Measurements from ENCODE around the gene NRIP2.

Gene NRIP2

GRCh38 chr12:2858334-2858733 is 23.5 kb upstream of the NRIP2 start:
- Histone ChIP-seq H2AK5ac (ENCODE audit: low read length) (no peak overlapping the region), H3K23ac (ENCODE audit: low read length) (no peak overlapping the region), H2BK120ac (ENCODE audit: insufficient read depth, low read length, poor library complexity) (no peak overlapping the region), H4K8ac (ENCODE audit: low read depth, low read length) (no peak overlapping the region), H3K27ac (ENCODE audit: low read depth, low read length) (no peak overlapping the region), H3K14ac (ENCODE audit: low read length) (no peak overlapping the region), H2BK12ac (ENCODE audit: low read length) (no peak overlapping the region), H4K91ac (ENCODE audit: low read depth, low read length) (no peak overlapping the region), H3K36me3 (ENCODE audit: control insufficient read depth in 1 of 2, insufficient read depth in 2 of 2, low read length in 2 of 2) (peaks cover 21 to 28% of the 10 kb centered on the region in 2 experiments), H2BK5ac (ENCODE audit: low read depth, low read length, poor library complexity) (no peak overlapping the region), H3K9me3 (ENCODE audit: insufficient read depth, low read depth, low read length) (no peaks in the 10 kb centered on the region), H3K9ac (ENCODE audit: low read length) (no peak overlapping the region), H3K18ac (ENCODE audit: low read length) (peak overlapping the region; percentile 44), H3K79me1 (ENCODE audit: low read length) (no peaks in the 10 kb centered on the region), H2AFZ (ENCODE audit: insufficient read depth, low read length, poor library complexity) (no peak overlapping the region), H3K4me1 (ENCODE audit: control insufficient read depth in 1 of 2, insufficient read depth in 2 of 2, low read length in 2 of 2) (peaks cover 5 to 8% of the 10 kb centered on the region in 2 experiments), H3K4me2 (ENCODE audit: low read length) (no peak overlapping the region), H3K27me3 (ENCODE audit: insufficient read depth, low read length) (no peaks in the 10 kb centered on the region), H3K4ac (ENCODE audit: low read depth, low read length) (no peak overlapping the region), H4K12ac (ENCODE audit: low read depth, low read length) (no peak overlapping the region), H3K4me3 (ENCODE audit: low read depth, low read length) (no peak overlapping the region), H3K79me2 (ENCODE audit: control insufficient read depth, insufficient read depth, low read length, poor library complexity) (no peaks in the 10 kb centered on the region)
- DNase-seq: no peak
- no CpG with 5 or more reads among the region's 2 CpGs for WGBS (ENCODE audit: extremely low coverage, insufficient coverage, insufficient read length)

GRCh38 chr12:2857576-2857975 is 22.7 kb upstream of the NRIP2 start:
- Histone ChIP-seq H3K4me3 (ENCODE audit: low read depth, low read length) (no peak overlapping the region), H3K4ac (ENCODE audit: low read depth, low read length) (no peak overlapping the region), H2BK12ac (ENCODE audit: low read length) (no peak overlapping the region), H3K79me2 (ENCODE audit: control insufficient read depth, insufficient read depth, low read length, poor library complexity) (no peaks in the 10 kb centered on the region), H3K27ac (ENCODE audit: low read depth, low read length) (no peak overlapping the region), H3K4me2 (ENCODE audit: low read length) (no peak overlapping the region), H3K79me1 (ENCODE audit: low read length) (no peaks in the 10 kb centered on the region), H2AFZ (ENCODE audit: insufficient read depth, low read length, poor library complexity) (no peak overlapping the region), H3K9ac (ENCODE audit: low read length) (no peak overlapping the region), H3K36me3 (ENCODE audit: control insufficient read depth in 1 of 2, insufficient read depth in 2 of 2, low read length in 2 of 2) (peaks cover 16 to 22% of the 10 kb centered on the region in 2 experiments), H4K12ac (ENCODE audit: low read depth, low read length) (no peak overlapping the region), H2AK5ac (ENCODE audit: low read length) (no peak overlapping the region), H2BK120ac (ENCODE audit: insufficient read depth, low read length, poor library complexity) (no peak overlapping the region), H3K9me3 (ENCODE audit: insufficient read depth, low read depth, low read length) (no peaks in the 10 kb centered on the region), H3K14ac (ENCODE audit: low read length) (no peak overlapping the region), H2BK5ac (ENCODE audit: low read depth, low read length, poor library complexity) (no peak overlapping the region), H3K4me1 (ENCODE audit: control insufficient read depth in 1 of 2, insufficient read depth in 2 of 2, low read length in 2 of 2) (peaks cover 5 to 8% of the 10 kb centered on the region in 2 experiments), H3K23ac (ENCODE audit: low read length) (no peak overlapping the region), H4K8ac (ENCODE audit: low read depth, low read length) (no peak overlapping the region), H3K18ac (ENCODE audit: low read length) (no peak overlapping the region), H3K27me3 (ENCODE audit: insufficient read depth, low read length) (no peaks in the 10 kb centered on the region), H4K91ac (ENCODE audit: low read depth, low read length) (no peak overlapping the region)
- WGBS (ENCODE audit: extremely low coverage, insufficient coverage, insufficient read length): no CpG with 5 or more reads among the region's 7 CpGs
- no peak for DNase-seq

DNA sequence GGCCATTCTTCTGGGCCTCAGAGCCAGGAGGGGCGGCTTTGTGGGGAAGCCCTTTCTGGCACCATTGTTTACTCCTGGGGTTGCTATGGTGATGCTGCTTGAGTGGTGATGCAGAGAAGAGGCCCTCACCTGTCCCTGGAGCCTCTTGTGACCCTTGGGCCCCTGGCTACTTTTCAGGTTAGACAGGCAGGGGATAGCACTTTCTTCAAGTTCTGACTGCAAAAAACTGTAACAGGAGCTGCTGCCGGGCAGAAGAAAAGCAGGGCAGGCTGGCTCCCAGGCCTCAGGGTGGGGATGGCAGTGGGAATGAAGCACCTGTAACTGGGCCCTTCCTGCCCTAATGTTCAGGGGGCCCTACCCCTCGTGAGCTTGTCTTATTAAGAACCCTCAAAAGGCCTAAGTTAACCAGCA is 22.2 kb upstream of the NRIP2 start, which contains the start of gene TEX52:
Gene TEX52, minus strand, starts transcription at position 19 of the 411 bp plus-strand sequence. Its CDS starts 13 bp downstream, at position 6.
- H2BK12ac ChIP-seq (ENCODE audit: low read length): no peak within 1 kb of the TSS
- no peaks in the 10 kb centered on the region for H3K9me3 ChIP-seq (ENCODE audit: insufficient read depth, low read depth, low read length)
- H3K9ac ChIP-seq (ENCODE audit: low read length): no peak within 1 kb of the TSS
- no peak within 1 kb of the TSS for H2AK5ac ChIP-seq (ENCODE audit: low read length)
- H4K8ac ChIP-seq (ENCODE audit: low read depth, low read length): no peak within 1 kb of the TSS
- no peak within 1 kb of the TSS for H4K91ac ChIP-seq (ENCODE audit: low read depth, low read length)
- no peak within 1 kb of the TSS for H3K4me3 ChIP-seq (ENCODE audit: low read depth, low read length)
- peaks cover 5 to 8% of the 10 kb centered on the region in 2 experiments for H3K4me1 ChIP-seq (ENCODE audit: control insufficient read depth in 1 of 2, insufficient read depth in 2 of 2, low read length in 2 of 2)
- H2BK5ac ChIP-seq (ENCODE audit: low read depth, low read length, poor library complexity): no peak within 1 kb of the TSS
- no peak within 1 kb of the TSS for H2AFZ ChIP-seq (ENCODE audit: insufficient read depth, low read length, poor library complexity)
- peaks cover 16 to 20% of the 10 kb centered on the region in 2 experiments for H3K36me3 ChIP-seq (ENCODE audit: control insufficient read depth in 1 of 2, insufficient read depth in 2 of 2, low read length in 2 of 2)
- no peak within 1 kb of the TSS for H2BK120ac ChIP-seq (ENCODE audit: insufficient read depth, low read length, poor library complexity)
- H3K27ac ChIP-seq (ENCODE audit: low read depth, low read length): no peak within 1 kb of the TSS
- H3K23ac ChIP-seq (ENCODE audit: low read length): no peak within 1 kb of the TSS
- DNase-seq: peak; percentile 23 to 51
- WGBS (ENCODE audit: extremely low coverage, insufficient coverage, insufficient read length): no CpG with 5 or more reads among the region's 3 CpGs
- H3K18ac ChIP-seq (ENCODE audit: low read length): no peak within 1 kb of the TSS
- H3K4me2 ChIP-seq (ENCODE audit: low read length): no peak within 1 kb of the TSS
- H3K14ac ChIP-seq (ENCODE audit: low read length): no peak within 1 kb of the TSS
- no peak within 1 kb of the TSS for H3K4ac ChIP-seq (ENCODE audit: low read depth, low read length)
- H3K79me1 ChIP-seq (ENCODE audit: low read length): no peaks in the 10 kb centered on the region
- H3K27me3 ChIP-seq (ENCODE audit: insufficient read depth, low read length): no peaks in the 10 kb centered on the region
- H3K79me2 ChIP-seq (ENCODE audit: control insufficient read depth, insufficient read depth, low read length, poor library complexity): no peaks in the 10 kb centered on the region
- no peak within 1 kb of the TSS for H4K12ac ChIP-seq (ENCODE audit: low read depth, low read length)

DNA sequence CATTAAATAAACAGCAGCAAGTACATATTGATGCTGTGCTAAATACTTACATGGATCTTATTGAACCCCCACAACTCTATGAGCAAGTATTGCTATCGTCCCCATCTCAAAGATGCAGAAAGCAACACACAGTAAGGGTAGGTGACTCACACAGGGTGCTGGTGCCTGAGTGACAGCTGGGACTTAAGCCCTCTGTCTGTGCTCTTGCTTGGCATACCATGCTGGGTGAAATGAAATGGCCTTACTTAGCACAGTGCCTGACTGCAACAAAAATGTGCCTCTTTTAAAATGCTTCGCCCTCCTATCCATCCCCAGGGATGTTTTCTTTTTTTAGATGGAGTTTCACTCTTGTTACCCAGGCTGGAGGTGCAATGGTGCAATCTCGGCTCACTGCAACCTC is 21.2 kb upstream of the NRIP2 start:
- Histone ChIP-seq H2BK5ac (ENCODE audit: low read depth, low read length, poor library complexity) (no peak overlapping the region), H2BK120ac (ENCODE audit: insufficient read depth, low read length, poor library complexity) (no peak overlapping the region), H3K36me3 (ENCODE audit: control insufficient read depth in 1 of 2, insufficient read depth in 2 of 2, low read length in 2 of 2) (peaks cover 16 to 20% of the 10 kb centered on the region in 2 experiments), H3K4ac (ENCODE audit: low read depth, low read length) (no peak overlapping the region), H3K14ac (ENCODE audit: low read length) (no peak overlapping the region), H3K4me2 (ENCODE audit: low read length) (no peak overlapping the region), H3K23ac (ENCODE audit: low read length) (no peak overlapping the region), H2AK5ac (ENCODE audit: low read length) (no peak overlapping the region), H3K18ac (ENCODE audit: low read length) (no peak overlapping the region), H3K79me2 (ENCODE audit: control insufficient read depth, insufficient read depth, low read length, poor library complexity) (no peaks in the 10 kb centered on the region), H3K79me1 (ENCODE audit: low read length) (no peaks in the 10 kb centered on the region), H2AFZ (ENCODE audit: insufficient read depth, low read length, poor library complexity) (no peak overlapping the region), H4K8ac (ENCODE audit: low read depth, low read length) (no peak overlapping the region), H3K27ac (ENCODE audit: low read depth, low read length) (no peak overlapping the region), H3K9me3 (ENCODE audit: insufficient read depth, low read depth, low read length) (no peaks in the 10 kb centered on the region), H4K12ac (ENCODE audit: low read depth, low read length) (no peak overlapping the region), H3K9ac (ENCODE audit: low read length) (no peak overlapping the region), H4K91ac (ENCODE audit: low read depth, low read length) (no peak overlapping the region), H3K4me1 (ENCODE audit: control insufficient read depth in 1 of 2, insufficient read depth in 2 of 2, low read length in 2 of 2) (peaks cover 5 to 8% of the 10 kb centered on the region in 2 experiments), H2BK12ac (ENCODE audit: low read length) (no peak overlapping the region), H3K4me3 (ENCODE audit: low read depth, low read length) (no peak overlapping the region), H3K27me3 (ENCODE audit: insufficient read depth, low read length) (no peaks in the 10 kb centered on the region)
- no CpG with 5 or more reads among the region's 3 CpGs for WGBS (ENCODE audit: extremely low coverage, insufficient coverage, insufficient read length)
- DNase-seq: peak; percentile 81 to 84
